Measurements from ENCODE around the gene ZCCHC8. TPM values are rescaled to one million over a fixed set of nuclear protein-coding genes. Genes with fewer than 3 reads are reported as not detected.

ZCCHC8 gene
- 14.9 TPM for total RNA-seq
- long read RNA-seq, transcript ZCCHC8-210 (14 exons, 2,955 nt), result major isoform, 6 of 13 reads
- long read RNA-seq, partial matches to known transcripts, result 2 of 13 reads
- long read RNA-seq, other reads (novel, unspliced or antisense), result 5 of 13 reads

DNA sequence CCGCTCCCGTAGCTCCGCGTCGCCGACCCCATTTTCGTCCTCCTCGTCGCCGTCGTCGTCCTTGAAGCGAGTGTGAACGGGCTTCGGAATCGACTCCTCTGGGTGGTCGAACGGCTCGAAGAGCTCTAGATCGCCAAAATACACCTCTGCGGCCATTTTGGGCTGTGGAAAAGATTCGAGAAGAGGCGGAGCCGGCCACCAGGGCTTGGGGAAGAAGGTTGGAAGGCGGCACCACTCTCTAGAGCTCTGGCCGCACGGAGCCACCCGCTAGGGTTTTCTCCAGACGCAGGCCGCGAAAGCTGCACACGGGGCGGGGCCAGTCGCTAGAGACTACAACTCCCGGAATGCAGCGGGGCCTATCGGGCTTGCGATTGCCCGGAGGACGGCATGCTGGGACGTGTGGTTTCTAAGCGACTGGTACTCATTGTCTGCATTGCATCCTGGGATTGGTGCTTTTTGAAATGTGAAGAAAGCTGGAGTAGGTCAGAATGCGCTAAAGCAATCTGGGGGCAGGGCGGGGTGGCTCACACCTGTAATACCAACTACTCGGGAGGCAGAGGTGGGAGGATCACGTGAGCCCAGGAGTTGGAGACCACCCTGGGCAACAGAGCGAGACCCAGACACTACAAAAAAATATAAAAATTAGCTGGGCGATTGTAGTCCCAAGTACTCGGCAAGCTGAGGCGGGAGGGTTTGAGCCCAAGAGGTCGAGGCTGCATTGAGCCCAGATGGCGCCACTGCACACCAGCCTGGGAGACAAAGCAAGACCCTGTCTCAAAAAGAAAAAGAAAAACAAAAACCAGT is at the start of gene ZCCHC8:
Gene ZCCHC8 (minus strand): TSS at position 248 of the 804 bp plus-strand sequence. CDS start 92 bp downstream, at position 156.
- peak; percentile 98 for DNase-seq (ENCODE audit: low spot score)

- DNase-seq (ENCODE audit: low spot score), result no peak
Measured at GRCh38 chr12:122547330-122547729, 46.6 kb upstream of the ZCCHC8 start.

GRCh38 chr12:122545855-122546254 is 45.1 kb upstream of the ZCCHC8 start:
- no peak for DNase-seq (ENCODE audit: low spot score)

DNA sequence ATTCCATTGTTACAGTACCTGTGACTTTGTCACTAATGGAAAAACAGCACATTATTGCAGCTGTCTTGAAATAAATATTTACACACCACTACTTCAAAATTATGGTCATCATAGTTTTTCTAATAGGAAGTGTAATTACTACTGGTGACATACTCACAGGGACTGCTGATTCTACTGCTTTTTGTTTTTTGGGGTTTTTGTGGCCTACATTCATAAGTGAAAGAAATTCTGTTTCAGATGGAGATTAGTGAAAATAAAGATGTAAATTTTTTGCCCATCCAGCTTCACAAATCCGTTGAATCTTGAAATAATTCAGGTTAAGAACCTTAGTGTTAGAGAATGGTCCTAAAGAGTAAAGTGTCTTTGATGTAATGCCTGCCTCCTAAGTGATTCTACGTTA is 43.8 kb upstream of the ZCCHC8 start:
- DNase-seq (ENCODE audit: low spot score), result no peak

- DNase-seq (ENCODE audit: low spot score), result no peak
Measured at GRCh38 chr12:122538496-122538895, 37.8 kb upstream of the ZCCHC8 start.

DNA sequence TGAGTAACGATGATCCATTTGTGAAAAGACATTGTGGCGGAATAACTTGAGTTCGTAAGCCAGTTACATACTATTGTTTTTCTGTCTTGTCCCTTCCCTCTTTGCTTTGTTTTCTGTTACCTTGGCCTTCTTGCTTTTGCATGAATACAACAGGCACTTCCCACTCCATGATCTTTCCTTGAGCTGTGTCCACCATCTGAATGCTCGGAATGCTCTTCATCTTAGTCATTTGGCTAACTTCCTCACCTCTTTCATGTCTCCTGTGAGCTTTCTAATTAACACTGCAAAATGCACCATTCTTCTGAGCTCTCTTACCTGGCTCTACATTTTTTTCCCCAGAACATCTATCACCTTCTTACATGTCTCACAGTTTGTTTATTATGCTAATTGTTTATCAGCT is 36.3 kb upstream of the ZCCHC8 start:
- no peak for DNase-seq (ENCODE audit: low spot score)

DNA sequence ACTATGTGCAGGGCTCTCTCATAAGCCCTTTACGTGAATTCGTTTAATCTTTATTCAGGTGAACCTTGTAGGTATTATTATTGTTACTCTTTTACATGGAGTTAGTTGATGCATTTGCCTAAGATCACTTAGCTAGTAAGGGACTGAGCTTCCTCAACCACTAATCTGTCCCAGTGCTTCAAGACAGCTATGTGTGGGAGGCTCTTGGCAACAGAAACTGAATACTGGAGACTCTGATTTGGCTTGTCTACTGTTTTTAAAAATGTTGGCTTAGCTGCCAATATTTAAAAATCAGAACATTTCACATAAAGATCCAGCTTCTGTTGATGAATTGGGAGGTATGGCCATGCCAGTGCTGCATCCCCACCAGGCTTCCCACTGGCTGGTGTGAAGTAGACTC is 33.1 kb upstream of the ZCCHC8 start:
- DNase-seq (ENCODE audit: low spot score), result no peak

DNA sequence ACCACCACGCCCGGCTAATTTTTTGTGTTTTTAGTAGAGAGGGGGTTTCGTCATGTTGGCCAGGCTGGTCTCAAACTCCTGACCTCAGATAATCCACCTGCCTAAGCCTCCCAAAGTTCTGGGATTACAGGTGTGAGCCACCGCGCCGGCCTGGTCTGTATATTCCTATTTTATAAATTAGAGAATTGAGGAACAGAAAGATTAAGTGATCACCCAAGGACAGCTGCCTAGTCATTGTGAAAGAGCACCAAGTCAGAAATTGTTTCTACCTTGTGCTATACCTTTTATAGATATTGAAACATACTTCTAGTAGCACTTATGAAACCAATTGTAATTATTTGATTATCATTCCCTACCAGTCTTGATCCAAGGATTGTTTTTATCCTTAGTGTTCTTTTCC is 28.3 kb upstream of the ZCCHC8 start:
- DNase-seq (ENCODE audit: low spot score), result no peak

GRCh38 chr12:122528582-122528981 is 27.9 kb upstream of the ZCCHC8 start:
- DNase-seq (ENCODE audit: low spot score), result no peak

GRCh38 chr12:122527478-122527944 is 26.8 kb upstream of the ZCCHC8 start:
- DNase-seq (ENCODE audit: low spot score), result no peak

DNA sequence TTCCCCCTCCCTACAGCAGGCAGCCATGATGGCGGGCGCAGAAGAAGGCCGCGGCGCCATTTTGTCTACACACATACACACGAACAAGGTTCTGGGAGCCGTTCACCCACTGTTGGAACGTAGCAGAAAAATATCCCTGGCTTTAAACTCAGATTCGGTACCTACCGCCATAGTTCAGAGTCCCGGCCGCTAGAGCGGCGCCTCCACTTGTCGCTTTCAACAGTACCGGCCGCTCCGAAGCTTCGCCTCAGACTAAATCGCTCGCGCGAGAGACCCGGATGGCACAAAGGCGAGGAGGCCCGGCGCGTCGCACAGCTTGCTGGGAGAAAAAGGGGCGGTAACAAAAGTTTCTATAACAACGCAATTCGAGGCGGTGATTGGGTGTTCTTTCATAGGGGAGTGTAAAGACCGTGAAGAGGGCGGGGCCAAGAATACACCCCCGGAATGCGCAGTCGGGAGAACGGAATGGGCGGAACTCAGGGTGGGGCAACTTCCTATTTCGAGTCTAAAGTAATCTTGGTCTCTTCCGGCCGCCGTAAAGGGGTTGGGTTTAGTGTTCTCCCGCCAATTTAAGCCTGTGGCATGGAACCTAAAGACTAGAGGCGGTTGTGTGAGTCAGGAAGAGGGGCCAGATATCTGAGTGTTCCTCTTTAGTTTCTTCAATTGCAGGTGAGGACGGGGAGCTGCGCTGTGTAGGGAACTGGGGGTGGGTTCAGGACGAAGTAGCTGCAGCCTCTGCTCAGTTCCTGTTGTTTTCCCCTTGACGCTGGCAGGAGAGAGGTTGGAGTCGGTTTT is 26.1 kb upstream of the ZCCHC8 start, which contains the start of the genes KNTC1 and RSRC2:
Gene KNTC1 (plus strand): TSS at position 567 of the 795 bp plus-strand sequence. CDS start 2,815 bp downstream, outside the sequence.
Gene RSRC2 (minus strand): TSS at position 254 of the 795 bp plus-strand sequence. CDS start 83 bp downstream, at position 171.
- DNase-seq (ENCODE audit: low spot score), result peak; percentile 98

DNA sequence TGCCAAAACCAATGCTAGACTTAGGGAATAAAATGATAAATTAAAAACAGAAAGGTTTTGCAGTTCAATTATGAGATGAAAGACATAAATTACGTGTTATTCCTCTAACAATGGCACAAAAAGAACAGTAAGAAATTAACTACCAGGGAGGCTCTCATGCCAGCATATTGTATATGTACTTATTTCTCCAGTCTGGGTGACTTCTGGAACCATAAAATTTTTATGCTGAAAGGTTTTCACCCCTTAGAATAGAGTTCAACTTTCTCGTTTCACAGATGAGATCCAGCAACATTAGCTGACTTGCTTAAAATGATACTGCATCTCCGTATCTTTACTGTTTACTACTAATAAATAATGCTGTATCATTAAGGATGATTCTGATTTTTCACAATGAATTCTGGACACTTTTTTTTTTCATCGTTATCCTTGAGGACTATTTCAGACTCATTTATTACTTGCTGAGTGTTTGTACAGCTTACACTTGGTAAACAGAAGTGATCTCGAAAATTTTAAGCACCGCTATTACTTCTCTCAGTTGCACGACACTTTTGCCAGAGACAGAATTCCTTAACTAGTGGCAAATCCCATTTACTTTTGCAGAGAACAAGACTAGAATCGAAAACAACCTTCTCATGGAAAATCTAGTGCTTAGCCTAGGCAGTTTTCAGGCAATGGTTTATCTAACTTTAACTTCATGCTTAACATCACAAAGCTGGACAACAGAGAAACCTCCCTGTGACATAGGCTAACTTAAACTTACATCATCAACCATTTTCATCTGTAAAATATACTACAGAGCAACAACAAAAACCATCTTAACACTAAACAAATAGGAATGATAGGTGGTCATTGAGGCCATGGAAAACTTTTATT is 23.4 kb upstream of the ZCCHC8 start:
- no peak for DNase-seq (ENCODE audit: low spot score)

DNA sequence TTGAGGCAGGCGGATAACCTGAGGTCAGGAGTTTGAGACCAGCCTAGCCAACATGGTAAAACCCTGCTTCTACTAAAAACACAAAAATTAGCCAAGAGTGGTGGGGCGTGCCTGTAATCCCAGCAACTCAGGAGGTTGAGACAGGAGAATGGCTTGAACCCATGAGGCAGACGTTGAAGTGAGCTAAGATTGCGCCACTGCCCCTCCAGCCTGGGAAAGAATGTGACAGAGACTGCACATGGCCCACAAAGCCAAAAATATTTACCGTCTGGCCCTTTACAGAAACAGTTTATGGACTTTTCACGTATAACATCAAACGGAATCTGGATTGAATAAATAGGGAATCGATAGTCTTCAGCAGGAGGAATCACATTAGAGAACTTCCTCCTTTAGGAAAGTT is 22.5 kb upstream of the ZCCHC8 start:
- no peak for DNase-seq (ENCODE audit: low spot score)

GRCh38 chr12:122520676-122521075 is 19.9 kb upstream of the ZCCHC8 start:
- DNase-seq (ENCODE audit: low spot score), result no peak

DNA sequence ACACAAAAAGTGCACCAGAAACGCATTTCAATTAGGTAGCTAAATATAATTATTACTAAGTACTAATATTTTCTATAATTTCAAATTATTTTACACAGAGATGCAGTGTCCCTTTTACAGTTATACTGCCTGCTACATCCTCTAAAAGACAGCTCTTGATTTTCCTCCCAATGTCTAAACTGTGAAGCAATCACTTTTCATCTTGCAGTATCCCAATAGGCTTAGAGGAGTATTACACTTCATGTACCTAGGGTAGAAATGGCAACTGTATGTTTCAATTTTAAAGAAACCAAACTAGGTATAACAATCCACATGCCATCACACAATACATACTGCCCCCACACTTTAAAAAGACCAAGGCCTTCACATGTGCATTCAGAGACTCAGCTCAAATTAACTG is 18.7 kb upstream of the ZCCHC8 start:
- no peak for DNase-seq (ENCODE audit: low spot score)

- DNase-seq (ENCODE audit: low spot score), result no peak
Measured at GRCh38 chr12:122518908-122519307, 18.2 kb upstream of the ZCCHC8 start.

- no peak for DNase-seq (ENCODE audit: low spot score)
Measured at GRCh38 chr12:122517877-122518276, 17.1 kb upstream of the ZCCHC8 start.

GRCh38 chr12:122516544-122517361 is 16.0 kb upstream of the ZCCHC8 start:
- DNase-seq (ENCODE audit: low spot score), result no peak

GRCh38 chr12:122515275-122515674 is 14.5 kb upstream of the ZCCHC8 start:
- DNase-seq (ENCODE audit: low spot score), result no peak

- DNase-seq (ENCODE audit: low spot score), result no peak
Measured at GRCh38 chr12:122513660-122514059, 12.9 kb upstream of the ZCCHC8 start.

Data from mesenteric fat pad (tissue), 1 donor.